ENCODE measurements around the gene GCNT3.

GCNT3 gene

DNA sequence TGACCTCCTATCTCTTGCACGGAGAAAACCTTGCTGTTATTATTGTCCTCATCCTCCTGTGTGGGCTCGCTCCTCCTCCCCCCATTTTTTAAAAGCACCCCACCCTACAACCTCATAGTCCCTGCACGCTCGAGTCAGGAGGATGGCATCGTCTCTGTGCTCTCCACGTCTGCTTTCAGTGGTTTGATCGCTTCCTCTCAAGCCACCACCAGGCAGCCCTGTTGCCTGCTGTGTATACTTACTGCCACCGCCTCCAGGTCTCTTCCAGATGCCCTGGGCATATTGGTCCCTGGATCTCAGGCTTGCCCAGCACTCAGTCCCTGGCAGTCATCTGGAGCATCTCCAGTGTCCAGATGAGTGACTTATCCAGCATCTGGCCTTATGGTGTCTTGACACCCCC is 42.1 kb upstream of the GCNT3 start:
- no peak overlapping the region for H3K9ac ChIP-seq
- H3K4me2 ChIP-seq (ENCODE audit: low read length) = no peak overlapping the region
- H2AFZ ChIP-seq = no peak overlapping the region
- H3K27ac ChIP-seq = no peak overlapping the region
- H3K4me3 ChIP-seq (ENCODE audit: low read depth, low read length) = no peak overlapping the region
- no peaks in the 10 kb centered on the region for H3K79me2 ChIP-seq
- H3K4me1 ChIP-seq = no peaks in the 10 kb centered on the region
- H3K9me3 ChIP-seq (ENCODE audit: control insufficient read depth, low read length) = no peaks in the 10 kb centered on the region
- no peak for TF ChIP-seq CTCF (IDR thresholded peaks at IDR 0.05)
- no peaks in the 10 kb centered on the region for H3K27me3 ChIP-seq (ENCODE audit: control insufficient read depth, insufficient read depth, low read length)
- H3K36me3 ChIP-seq (ENCODE audit: control insufficient read depth, insufficient read depth, low read length) = no peaks in the 10 kb centered on the region

DNA sequence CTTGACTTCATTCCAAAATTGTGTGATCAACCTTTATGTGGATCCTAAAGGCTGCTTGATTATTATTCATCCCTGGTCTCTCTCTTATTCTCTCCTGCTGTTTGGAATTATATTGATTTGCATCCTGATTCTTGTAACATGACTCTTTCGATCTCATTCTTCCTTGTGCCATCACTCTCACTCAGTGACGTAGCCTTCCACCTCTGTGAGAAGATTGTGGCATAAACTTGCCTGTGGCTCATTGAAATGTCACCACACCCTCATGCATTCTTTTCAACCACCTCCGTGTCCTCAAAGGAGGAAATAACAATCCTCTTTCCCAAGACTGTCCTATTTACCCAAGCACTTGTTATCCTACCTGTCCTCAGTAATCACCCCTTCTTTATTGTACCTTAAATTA is 41.3 kb upstream of the GCNT3 start:
- Histone ChIP-seq H3K4me1 (no peaks in the 10 kb centered on the region), H3K9me3 (ENCODE audit: control insufficient read depth, low read length) (no peaks in the 10 kb centered on the region), H3K27me3 (ENCODE audit: control insufficient read depth, insufficient read depth, low read length) (no peaks in the 10 kb centered on the region), H3K4me2 (ENCODE audit: low read length) (no peak overlapping the region), H2AFZ (no peak overlapping the region), H3K4me3 (ENCODE audit: low read depth, low read length) (no peak overlapping the region), H3K27ac (no peak overlapping the region), H3K79me2 (no peaks in the 10 kb centered on the region), H3K9ac (no peak overlapping the region), H3K36me3 (ENCODE audit: control insufficient read depth, insufficient read depth, low read length) (no peaks in the 10 kb centered on the region)
- TF ChIP-seq CTCF (IDR thresholded peaks at IDR 0.05) = no peak

DNA sequence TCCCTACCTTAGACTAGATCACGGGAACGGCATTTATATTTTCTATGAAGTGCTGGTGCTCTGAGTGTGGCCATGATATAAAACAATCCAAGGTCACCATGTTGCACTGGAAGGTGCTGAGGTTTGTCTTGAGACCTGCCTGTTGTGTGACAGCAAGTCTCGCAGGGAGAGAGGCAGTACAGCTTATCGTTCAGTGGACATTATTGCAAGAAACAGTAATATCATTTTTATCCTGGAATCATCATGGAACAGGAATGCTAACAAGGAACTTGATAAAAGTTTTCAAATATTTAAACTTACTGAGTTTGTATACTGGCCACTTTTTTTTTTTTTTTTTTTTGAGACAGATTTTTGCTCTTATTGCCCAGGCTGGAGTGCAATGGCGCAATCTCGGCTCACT is 40.0 kb upstream of the GCNT3 start:
- Histone ChIP-seq H3K9me3 (ENCODE audit: control insufficient read depth, low read length) (no peaks in the 10 kb centered on the region), H3K79me2 (no peaks in the 10 kb centered on the region), H3K27ac (no peak overlapping the region), H2AFZ (no peak overlapping the region), H3K4me1 (no peaks in the 10 kb centered on the region), H3K4me3 (ENCODE audit: low read depth, low read length) (no peak overlapping the region), H3K36me3 (ENCODE audit: control insufficient read depth, insufficient read depth, low read length) (no peaks in the 10 kb centered on the region), H3K4me2 (ENCODE audit: low read length) (no peak overlapping the region), H3K9ac (no peak overlapping the region), H3K27me3 (ENCODE audit: control insufficient read depth, insufficient read depth, low read length) (no peaks in the 10 kb centered on the region)
- TF ChIP-seq CTCF (IDR thresholded peaks at IDR 0.05) = no peak

DNA sequence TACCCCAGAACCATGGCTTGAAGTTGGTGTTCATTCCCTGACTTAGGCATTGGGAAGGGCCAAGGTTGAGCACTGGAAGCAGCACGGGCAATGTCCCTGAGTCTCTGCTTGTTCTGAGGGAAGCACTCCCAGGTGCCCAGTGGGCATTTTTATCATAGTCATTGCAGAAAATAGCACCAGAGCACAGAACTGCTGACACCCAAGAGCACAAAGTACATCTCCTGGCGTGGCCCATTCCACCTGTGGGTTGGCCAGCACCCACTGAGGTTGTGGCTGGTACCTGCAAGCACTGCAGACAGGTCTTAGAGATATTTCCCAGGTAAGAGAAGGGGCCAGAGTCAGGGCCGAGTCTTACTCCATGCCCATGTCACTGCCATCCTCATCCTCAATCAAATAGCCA is 28.5 kb upstream of the GCNT3 start:
- H2AFZ ChIP-seq = no peak overlapping the region
- H3K27me3 ChIP-seq (ENCODE audit: control insufficient read depth, insufficient read depth, low read length) = no peaks in the 10 kb centered on the region
- H3K4me2 ChIP-seq (ENCODE audit: low read length) = no peak overlapping the region
- H3K27ac ChIP-seq = no peak overlapping the region
- H3K9ac ChIP-seq = no peak overlapping the region
- no peaks in the 10 kb centered on the region for H3K4me1 ChIP-seq
- no peaks in the 10 kb centered on the region for H3K9me3 ChIP-seq (ENCODE audit: control insufficient read depth, low read length)
- no peak for TF ChIP-seq CTCF (IDR thresholded peaks at IDR 0.05)
- H3K36me3 ChIP-seq (ENCODE audit: control insufficient read depth, insufficient read depth, low read length) = no peaks in the 10 kb centered on the region
- H3K4me3 ChIP-seq (ENCODE audit: low read depth, low read length) = no peak overlapping the region
- H3K79me2 ChIP-seq = no peaks in the 10 kb centered on the region

- H3K9me3 ChIP-seq (ENCODE audit: control insufficient read depth, low read length) = no peaks in the 10 kb centered on the region
- H3K9ac ChIP-seq = no peak overlapping the region
- H3K27me3 ChIP-seq (ENCODE audit: control insufficient read depth, insufficient read depth, low read length) = no peaks in the 10 kb centered on the region
- H3K36me3 ChIP-seq (ENCODE audit: control insufficient read depth, insufficient read depth, low read length) = no peaks in the 10 kb centered on the region
- no peak overlapping the region for H3K4me3 ChIP-seq (ENCODE audit: low read depth, low read length)
- no peaks in the 10 kb centered on the region for H3K79me2 ChIP-seq
- H3K4me1 ChIP-seq = no peaks in the 10 kb centered on the region
- H2AFZ ChIP-seq = no peak overlapping the region
- no peak overlapping the region for H3K27ac ChIP-seq
- no peak for TF ChIP-seq CTCF (IDR thresholded peaks at IDR 0.05)
- H3K4me2 ChIP-seq (ENCODE audit: low read length) = no peak overlapping the region
Observed at GRCh38 chr15:59587085-59587826, 24.3 kb upstream of the GCNT3 start.

Measured in parathyroid adenoma (tissue), 2 donors.